Suppressor macrophage treated with lipopolysaccharide for 1 hour (primary cell): ENCODE results near the gene PIGA.
A peak's percentile ranks its signal among the peaks of the same experiment; 100 is the strongest.
"Not testable (repeated sequence)": the region's sequence is repeated elsewhere in the genome, so short reads cannot be mapped to it uniquely, and the experiment has no call there.

ENCODE experiments used
- DNase-seq, 3 donors: peaks; one replicate each; pipeline ENCODE4 v3.0.0-alpha.2; 2020 to 2022

Gene PIGA

DNA sequence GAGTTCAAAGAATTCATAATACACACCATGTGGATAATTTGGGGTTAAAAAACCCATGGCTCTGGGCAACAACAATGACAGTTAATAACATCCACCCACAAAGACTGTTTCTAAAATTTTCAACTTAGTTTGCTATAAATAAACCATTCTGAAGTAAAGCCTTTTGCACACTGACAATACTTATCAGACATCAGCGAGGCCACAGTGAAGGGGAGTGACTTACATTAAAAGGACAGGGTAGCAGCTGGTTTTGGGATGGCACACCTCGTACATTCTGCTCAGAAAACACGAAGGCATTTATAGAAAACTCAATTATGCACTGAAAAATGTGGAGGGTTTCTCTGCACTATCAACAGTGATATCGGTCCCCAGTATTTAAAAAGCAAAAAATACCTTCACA, 15.0 kb downstream of the PIGA start:
- DNase-seq, result no peak

DNA sequence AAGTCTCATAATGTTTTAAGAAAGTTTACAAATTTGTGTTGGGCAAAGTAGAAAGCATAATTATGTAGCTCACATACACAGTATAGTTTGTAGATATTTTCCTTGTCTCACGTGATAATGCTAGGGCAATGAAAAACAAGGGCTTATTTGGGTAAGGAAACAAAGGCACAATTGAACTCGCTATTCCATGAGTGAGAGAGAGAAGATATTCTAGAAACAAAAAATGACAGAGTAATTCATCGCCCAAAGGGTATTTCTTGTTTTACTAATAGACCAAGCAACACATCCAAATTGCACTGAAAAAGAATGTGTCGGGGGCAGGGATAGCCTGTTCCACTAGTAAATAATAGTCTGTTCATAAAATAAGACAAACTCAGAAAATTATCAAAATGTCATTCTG, 16.2 kb downstream of the PIGA start:
- DNase-seq, result no peak

DNA sequence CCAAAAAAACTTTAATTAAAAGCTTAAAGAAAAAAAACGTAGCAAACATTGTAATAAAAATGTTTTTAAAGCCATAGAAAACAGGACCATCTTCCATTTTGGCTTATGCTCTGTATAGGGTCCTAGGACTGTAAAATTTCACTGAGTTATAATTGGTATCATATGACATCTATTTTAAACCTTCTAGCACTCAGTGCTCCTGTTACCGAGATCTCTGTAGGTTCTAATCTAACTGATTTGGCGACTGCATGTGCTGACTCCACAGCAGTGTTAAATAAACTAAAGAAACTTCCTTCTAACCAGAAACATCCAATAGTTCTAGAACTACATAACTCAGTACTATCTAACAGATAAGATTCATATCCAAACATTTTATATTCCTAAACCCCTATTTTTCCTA, 19.8 kb downstream of the PIGA start, which contains the start of gene ASB11:
ASB11 (minus strand) TSS at position 132 of the 400 bp plus-strand sequence; CDS start at position 97, 35 bp downstream.
- DNase-seq, result no peak

DNA sequence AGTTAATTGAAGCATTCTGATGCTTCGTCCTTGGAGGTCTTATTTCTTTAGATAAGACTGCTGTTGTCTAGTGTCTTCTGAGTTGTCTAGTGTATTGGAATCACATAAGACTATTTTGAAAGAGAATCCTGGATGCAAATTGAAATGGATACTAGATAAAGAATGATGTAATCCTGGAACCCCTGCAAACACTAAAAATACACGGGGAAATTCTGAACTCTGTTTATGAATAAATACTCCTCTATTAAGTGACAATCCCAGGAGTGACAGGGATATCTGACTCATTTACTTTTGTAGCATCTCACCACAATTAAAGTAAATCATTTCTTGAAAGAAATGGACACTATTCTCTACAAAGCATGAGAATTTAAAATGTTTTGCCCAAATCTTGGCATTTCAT, 20.9 kb downstream of the PIGA start:
- peak in 1 of 3 donors; percentile 27 for DNase-seq

DNA sequence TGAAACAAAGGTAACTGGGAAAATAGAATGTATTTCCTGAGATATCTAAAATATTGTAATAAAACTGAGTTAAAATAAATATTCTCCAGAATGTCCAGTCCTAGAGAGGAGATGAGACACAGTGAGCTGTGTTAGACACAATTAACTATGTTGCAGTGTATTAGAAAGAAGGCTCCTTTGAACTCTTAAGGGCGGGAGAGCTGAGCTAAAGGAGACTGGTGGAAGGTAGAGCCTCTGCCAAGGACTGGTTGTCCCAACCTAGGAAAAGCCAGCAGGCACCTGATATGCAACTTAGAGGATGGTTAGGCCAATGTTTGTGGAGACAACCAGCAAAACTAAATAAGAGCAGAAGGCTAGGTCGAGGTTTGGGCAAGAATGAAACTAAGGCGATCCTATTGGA, 24.2 kb downstream of the PIGA start:
- no peak for DNase-seq

DNA sequence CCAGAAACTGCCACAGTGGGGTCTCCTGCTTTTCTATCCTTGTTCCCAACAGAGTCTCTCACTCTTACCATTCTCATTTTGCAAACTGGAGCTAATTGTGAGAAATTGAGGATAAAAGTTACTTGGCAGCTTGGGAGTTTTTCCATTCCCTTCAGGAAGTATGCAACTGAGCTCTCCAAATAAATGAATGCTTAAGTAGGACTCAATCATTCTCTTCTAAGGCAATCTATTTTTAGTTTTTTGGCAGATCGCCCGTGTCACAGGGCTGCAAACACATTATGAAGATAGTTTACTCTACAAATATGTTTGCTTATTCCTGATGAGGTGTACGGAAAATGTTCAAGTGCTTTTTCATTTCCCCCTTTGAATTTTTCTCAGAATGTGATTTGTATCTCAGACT, 25.2 kb downstream of the PIGA start:
- DNase-seq, result no peak

DNA sequence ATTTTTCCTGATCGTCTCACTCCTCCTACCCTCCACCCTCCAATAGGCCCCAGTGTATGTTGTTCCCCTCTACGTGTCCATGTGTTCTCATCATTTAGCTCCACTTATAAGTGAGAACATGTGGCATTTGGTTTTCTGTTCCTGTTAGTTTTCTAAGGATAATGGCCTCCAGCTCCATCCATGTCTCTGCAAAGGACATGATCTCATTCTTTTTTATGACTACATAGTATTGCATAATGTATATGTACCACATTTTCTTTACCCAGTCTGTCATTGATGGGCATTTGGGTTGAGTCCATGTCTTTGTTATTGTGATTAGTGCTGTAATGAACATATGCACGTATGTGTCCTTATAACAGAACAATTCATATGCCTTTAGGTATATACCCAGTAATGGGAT, 29.4 kb downstream of the PIGA start:
- DNase-seq, result not testable (repeated sequence)

DNA sequence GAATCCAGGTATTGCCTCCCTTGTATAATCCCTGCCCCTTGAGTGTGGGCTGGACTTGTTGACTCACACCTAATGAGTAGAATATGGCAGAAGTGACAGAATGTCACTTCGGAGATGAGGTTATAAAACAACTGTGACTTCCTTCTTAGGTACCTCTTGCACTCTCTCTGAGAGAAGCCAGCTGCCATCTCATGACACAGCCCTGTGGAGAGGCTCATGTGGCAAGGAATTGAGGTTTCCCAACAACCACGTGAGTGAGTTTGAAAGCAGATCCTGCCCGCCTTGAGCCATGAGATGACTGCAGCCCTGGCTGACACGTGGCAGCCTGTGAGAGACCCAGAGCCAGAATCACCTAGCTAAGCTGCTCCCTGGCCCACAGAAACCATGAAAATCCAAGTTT, 33.4 kb downstream of the PIGA start:
- DNase-seq, result peak; percentile 79 to 83 (median 83)

DNA sequence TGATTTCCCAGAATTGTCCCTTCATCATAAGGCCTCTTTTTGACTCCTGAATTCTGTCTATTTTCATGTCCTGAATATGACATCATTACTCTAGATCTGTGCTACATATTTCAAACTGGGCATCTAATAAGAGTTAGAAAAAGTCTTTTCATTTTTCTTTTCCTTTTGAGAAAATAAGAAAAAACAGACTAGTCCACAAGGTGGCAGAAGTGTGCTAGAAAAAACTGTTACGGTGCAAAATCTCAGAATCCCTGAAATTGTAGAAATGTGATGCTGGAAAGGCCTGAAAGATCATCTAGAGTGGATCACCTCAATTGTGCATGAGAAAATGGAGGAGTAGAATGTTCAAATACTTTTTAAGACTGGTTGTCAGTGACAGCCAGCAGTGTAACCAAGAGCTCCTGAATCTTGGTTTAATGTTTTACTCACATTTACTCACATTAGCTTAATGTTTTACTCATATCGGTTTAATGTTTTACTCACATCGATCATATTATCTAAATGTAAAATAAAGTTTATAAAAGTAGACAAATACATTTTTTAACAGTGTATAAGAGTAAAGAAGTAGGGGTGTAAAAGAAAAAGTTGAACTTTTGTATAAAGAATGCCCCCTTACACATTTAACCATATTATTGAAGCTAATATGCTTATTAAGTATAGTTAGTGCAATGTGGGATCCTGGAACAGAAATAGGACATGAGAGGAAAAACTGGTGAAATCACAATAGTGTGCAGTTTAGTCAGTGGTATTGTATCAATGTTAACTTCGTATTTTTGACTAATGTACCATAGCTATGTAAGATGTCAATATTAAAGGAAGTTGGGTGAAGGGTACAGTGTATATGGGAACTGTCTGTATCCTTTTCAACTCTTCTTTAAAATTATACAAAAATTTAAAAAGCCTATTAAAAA, 35.1 kb downstream of the PIGA start:
- DNase-seq, result peak; percentile 22 to 56 (median 51)

DNA sequence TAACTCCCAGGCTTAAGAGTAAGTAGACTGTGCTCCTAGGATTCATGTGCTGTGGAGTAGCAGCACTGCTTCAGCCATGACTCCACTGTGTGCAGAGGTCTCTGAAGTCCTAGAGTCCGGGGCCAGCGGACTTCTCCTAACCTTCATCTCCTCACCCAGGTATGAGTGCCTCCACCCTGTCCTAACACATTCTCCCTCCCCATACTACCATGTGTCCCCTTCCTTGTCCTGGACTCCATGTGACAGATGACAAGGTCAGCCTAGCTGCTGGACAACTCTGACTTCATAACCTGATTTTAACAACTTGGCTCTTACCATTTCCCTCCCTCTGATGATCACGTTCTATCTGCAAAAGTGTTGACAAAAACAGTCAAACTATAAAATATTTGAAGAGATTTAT, 36.5 kb downstream of the PIGA start:
- no peak for DNase-seq

DNA sequence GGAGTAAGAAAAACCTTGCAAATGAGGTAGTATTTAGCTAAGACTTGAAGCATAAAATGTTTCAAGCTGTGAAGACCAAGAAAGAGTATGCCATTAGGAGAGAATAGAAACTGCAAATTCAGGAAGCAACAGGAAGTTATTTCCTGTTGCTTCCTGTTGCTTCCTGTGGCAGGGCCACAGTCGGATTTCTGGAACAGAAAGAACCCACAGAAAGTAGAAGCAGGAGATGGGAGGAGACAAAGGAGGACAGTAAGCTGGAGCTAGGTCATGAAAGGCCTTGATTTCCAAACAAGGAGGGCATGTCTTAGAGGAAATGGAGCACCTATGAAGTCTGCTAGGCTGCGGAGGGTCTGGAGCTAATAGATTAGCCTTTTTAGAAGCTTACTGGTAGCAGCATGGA, 37.1 kb downstream of the PIGA start:
- DNase-seq, result peak in 2 of 3 donors; percentile 17 to 21

DNA sequence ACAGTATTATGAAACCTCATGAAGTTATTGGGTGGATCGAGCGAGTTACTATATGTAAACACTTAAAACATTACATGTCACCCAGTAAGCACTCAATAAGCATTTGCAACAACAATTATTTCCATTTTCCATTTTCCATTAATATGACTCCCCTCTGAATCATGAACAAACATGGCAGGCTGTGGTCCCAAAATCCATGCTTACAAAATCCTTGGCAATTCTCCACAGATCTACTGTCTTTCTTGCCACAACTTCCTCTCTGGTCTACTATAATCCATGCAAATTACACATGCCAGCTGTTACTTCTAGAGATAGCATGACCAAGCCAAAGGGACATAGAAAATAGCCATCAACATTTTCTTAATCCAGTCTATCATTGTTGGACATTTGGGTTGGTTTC, 41.9 kb downstream of the PIGA start:
- DNase-seq, result peak in 2 of 3 donors; percentile 35 to 68

DNA sequence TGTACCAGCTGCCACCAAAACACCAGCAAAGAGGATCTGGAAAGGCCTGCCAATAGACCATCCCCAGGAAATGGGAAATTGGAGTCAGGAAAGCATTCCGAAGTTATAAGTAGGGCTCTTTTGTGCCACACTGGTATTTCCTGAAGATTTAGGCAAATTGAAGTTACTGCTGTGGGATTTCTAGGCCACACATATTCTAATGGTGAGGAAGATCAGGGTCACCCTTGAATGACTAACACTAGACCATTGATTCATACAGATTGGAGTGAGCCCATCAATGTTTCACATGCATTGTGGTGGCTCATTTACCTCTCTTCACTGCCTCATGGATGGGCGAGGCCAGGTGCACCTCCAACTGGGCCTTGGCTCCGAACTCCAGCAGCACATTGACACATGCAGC, 42.5 kb downstream of the PIGA start:
- no peak for DNase-seq

DNA sequence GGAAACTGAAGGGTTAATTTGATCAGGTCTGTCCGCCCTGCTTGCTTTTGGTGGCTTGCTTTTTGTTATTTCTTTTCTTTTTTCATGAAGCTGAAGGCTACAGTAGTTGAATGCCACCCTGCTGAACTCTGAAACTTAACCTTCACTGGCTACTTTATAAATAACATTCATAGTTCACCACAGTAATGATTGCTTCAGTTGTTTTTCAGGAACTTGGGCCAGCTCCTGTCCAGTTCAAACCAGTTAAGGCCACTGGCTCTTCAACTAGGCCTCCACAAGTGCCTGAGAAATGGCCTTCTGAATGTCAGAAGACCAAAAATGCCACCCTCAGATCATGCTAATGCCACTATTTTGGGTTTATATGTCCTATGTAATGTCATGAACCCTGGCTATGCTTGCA, 57.7 kb downstream of the PIGA start:
- DNase-seq, result no peak

DNA sequence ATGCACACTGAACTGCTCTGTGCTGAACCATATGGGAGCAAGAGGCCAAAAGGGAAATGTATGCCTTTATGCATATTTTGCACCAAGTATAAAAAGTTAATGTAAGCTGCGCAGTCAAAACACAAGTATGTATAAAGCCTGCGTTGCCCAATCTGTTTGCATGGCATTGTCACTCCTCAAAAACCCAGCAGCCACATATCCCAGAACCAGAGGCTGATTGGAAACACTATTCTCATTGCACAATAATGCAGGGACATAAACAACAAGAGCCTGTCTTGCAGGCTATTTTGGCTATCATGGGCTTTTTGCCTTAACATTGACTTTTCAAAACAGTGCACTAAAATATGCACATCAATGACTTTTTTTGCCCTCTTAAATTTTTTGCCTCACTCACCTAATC, 60.4 kb downstream of the PIGA start:
- DNase-seq, result no peak

DNA sequence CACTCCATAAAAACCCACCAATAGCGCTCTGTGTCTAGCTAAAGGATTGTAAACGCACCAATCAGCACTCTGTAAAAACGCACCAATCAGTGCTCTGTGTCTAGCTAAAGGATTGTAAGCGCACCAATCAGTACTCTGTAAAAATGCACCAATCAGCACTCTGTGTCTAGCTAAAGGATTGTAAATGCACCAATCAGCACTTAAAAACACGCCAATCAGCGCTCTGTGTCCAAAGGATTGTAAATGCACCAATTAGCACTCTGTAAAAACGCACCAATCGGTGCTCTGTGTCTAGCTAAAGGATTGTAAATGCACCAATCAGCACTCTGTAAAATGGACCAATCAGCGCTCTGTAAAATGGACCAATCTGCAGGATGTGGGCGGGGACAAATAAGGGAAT, 62.0 kb downstream of the PIGA start:
- DNase-seq, result not testable (repeated sequence)

DNA sequence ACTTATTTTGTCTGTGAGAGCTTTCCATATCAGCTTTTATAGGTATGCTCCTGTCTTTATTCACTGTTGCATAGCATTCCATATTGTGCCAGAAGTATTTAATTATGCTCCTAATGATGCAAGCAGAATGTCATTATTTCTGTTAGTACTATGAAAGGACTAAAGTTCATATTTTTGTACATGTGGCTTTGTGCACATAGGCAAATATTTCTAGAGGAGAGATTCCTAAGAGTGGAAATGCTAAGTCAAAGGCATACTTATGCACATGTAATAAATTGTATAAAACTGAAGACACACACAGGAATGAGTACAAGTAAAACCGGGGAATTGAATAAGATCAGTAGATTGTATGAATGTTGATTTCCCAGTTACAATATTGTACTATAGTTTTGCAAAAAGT, 63.6 kb downstream of the PIGA start:
- DNase-seq, result no peak

DNA sequence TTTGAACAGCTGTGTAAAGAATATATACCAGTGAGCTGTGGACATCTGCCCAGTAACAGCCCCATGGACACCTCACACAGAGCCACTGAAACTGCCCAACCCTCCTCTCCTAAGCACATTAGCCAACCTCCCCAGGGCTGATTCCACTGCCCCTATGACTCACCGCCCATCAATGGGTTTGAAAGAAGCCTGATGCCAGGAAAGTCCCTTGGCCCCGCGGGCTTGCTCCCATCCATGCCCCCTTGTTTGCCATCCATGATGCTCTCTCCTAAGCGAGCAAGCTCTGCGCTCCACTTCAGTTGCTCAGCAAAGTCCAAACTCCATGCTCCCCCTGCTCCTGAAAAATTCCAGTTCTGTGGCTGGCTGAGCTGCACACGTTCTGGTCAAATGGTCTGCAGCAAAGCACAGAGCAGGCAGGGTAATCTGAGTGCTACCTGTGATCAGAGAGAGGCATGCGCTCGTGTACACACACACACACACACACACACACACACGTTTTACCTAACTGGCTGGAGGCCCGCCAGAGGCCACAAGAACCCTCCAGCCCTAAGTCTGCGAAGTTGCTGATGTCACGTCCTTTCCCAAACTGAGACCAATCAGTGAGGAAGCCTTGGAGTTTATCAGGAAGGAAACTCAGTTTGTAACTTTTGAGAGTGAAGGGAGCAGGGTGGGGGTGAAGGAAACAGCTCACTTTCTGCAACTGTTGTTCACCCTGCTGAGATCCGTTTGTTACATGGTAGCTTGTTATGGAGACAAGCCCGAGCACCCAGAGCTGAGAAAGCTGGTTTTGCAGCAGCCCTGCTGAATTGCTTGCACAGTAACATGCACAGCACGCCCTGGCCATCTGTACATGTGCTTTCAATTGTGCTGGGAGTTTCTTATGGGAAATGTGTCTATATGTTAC, 65.5 kb downstream of the PIGA start, which contains the start of gene ASB9:
ASB9 (minus strand) TSS at position 466 of the 904 bp plus-strand sequence; CDS start at position 257, 209 bp downstream.
- DNase-seq, result peak; percentile 48 to 57 (median 55)
